SK-N-SH (cell line): ENCODE results near the gene FLRT1. TPM values are rescaled to one million over a fixed set of nuclear protein-coding genes. Genes with fewer than 3 reads are reported as not detected.

ENCODE experiments used
- CTCF ChIA-PET: fragments of 300-600, 350-600 bp; formaldehyde crosslinking; extraction: SDS; loops from one replicate; lab custom pipeline; 2021; lab: Yijun Ruan, JAX
- POLR2A ChIA-PET: fragments of 350-600 bp; sonication (Branson Sonifier 250); formaldehyde crosslinking; extraction: SDS; loops from one replicate; lab custom pipeline; 2020; ENCODE audit warnings: antibody characterized with exemption, inconsistent platforms; lab: Yijun Ruan, JAX
- DNase-seq: peaks from one replicate; pipeline ENCODE4 v3.0.0; 2012
- H2AFZ ChIP-seq: fragments of 200-600 bp; sonication (generic); 2 replicates; pipeline ENCODE4 v1.8.1; 2016; ENCODE audit warnings: antibody characterized with exemption, mild to moderate bottlenecking, low read depth
- H3F3A ChIP-seq: fragments of 200-600 bp; sonication (generic); replicated peaks from 2 replicates; pipeline ENCODE3; 2016; ENCODE audit warnings: antibody characterized with exemption, mild to moderate bottlenecking; ENCODE audit not compliant: insufficient read depth
- H3K27ac ChIP-seq, 2 experiments: fragments of 200-500 bp in 1 of 2; fragments of 200-600 bp in 1 of 2; sonication (Bioruptor generic) in 1 of 2; sonication (generic), shearing (Covaris generic) in 1 of 2; 2 replicates each; pipeline versions ENCODE4 v1.5.1 to v1.6.1; 2014 to 2016; ENCODE audit warnings: low read depth in 2 of 2, inconsistent platforms in 1 of 2, low read length in 1 of 2, mild to moderate bottlenecking in 1 of 2, mixed read lengths in 1 of 2
- H3K27me3 ChIP-seq: fragments of 200-600 bp; sonication (generic), shearing (Covaris generic); 2 replicates; pipeline ENCODE4 v1.6.1; 2016; ENCODE audit warnings: mixed run types; ENCODE audit not compliant: insufficient read depth
- H3K36me3 ChIP-seq, 2 experiments: fragments of 200-500 bp in 1 of 2; fragments of 200-600 bp in 1 of 2; sonication (Bioruptor generic) in 1 of 2; sonication (generic) in 1 of 2; replicated peaks in 1 of 2; 2 replicates each; pipeline versions ENCODE3 to v1.5.1; 2014 to 2016; ENCODE audit warnings: low read length in 1 of 2, mild to moderate bottlenecking in 1 of 2; ENCODE audit not compliant: insufficient read depth in 2 of 2, control insufficient read depth in 1 of 2
- H3K4me1 ChIP-seq, 2 experiments: fragments of 200-500 bp in 1 of 2; fragments of 200-600 bp in 1 of 2; sonication (Bioruptor generic) in 1 of 2; sonication (generic), shearing (Covaris generic) in 1 of 2; 2 replicates each; pipeline versions ENCODE4 v1.5.1 to v1.6.1; 2014 to 2016; ENCODE audit warnings: low read depth in 1 of 2, low read length in 1 of 2, mixed run types in 1 of 2; ENCODE audit not compliant: insufficient read depth in 2 of 2, control insufficient read depth in 1 of 2
- H3K4me2 ChIP-seq: fragments of 200-600 bp; sonication (generic), shearing (Covaris generic); 2 replicates; pipeline ENCODE4 v1.6.1; 2017; ENCODE audit warnings: mixed run types
- H3K4me3 ChIP-seq, 2 experiments: fragments of 200-500 bp in 1 of 2; fragments of 200-600 bp in 1 of 2; sonication (Bioruptor generic) in 1 of 2; sonication (generic), shearing (Covaris generic) in 1 of 2; 2 replicates each; pipeline versions ENCODE4 v1.5.1 to v1.8.1; 2014 to 2016; ENCODE audit warnings: low read depth in 2 of 2, inconsistent platforms in 1 of 2, low read length in 1 of 2, mild to moderate bottlenecking in 1 of 2, mixed read lengths in 1 of 2, moderate library complexity in 1 of 2
- H3K79me2 ChIP-seq: fragments of 200-600 bp; sonication (generic); 2 replicates; pipeline ENCODE4 v1.8.1; 2017; ENCODE audit warnings: mild to moderate bottlenecking; ENCODE audit not compliant: insufficient read depth
- H3K9ac ChIP-seq: fragments of 200-600 bp; sonication (generic); 2 replicates; pipeline ENCODE4 v1.6.1; 2017; ENCODE audit warnings: mixed run types
- H3K9me2 ChIP-seq: fragments of 200-600 bp; sonication (generic); 2 replicates; pipeline ENCODE4 v1.6.1; 2017; ENCODE audit warnings: mixed run types
- H3K9me3 ChIP-seq: fragments of 200-600 bp; sonication (generic); 2 replicates; pipeline ENCODE4 v1.6.1; 2017; ENCODE audit warnings: mixed run types, mild to moderate bottlenecking, moderate library complexity
- H4K20me1 ChIP-seq: fragments of 200-600 bp; sonication (generic); 2 replicates; pipeline ENCODE4 v1.6.1; 2017; ENCODE audit warnings: mild to moderate bottlenecking, mixed run types; ENCODE audit not compliant: insufficient read depth
- CTCF ChIP-seq: fragments of 200-600 bp; sonication (generic); IDR thresholded peaks from 2 replicates; pipeline ENCODE4 v1.6.1; 2017; ENCODE audit warnings: antibody characterized with exemption, mild to moderate bottlenecking, moderate library complexity
- EZH2phosphoT487 ChIP-seq: fragments of 200-600 bp; sonication (generic); IDR thresholded peaks from 2 replicates; pipeline ENCODE4 v1.6.1; 2017; ENCODE audit warnings: low read depth, mixed run types, mild to moderate bottlenecking, antibody characterized with exemption, moderate library complexity, borderline replicate concordance
- FOXJ3 ChIP-seq: sonication (generic); formaldehyde crosslinking; IDR thresholded peaks from 2 replicates; pipeline ENCODE4 v1.5.1; 2020; ENCODE audit warnings: mild to moderate bottlenecking, missing genetic modification reagents
- GABPA ChIP-seq: IDR thresholded peaks from 2 replicates; pipeline ENCODE4 v1.4.0; 2012; ENCODE audit warnings: low read depth, mild to moderate bottlenecking
- JUND ChIP-seq: IDR thresholded peaks from 2 replicates; pipeline ENCODE4 v1.4.0; 2012
- MAX ChIP-seq: IDR thresholded peaks from 2 replicates; pipeline ENCODE4 v1.4.0; 2012; ENCODE audit warnings: low read depth
- RFX5 ChIP-seq: IDR thresholded peaks from 2 replicates; pipeline ENCODE4 v1.6.1; 2012; ENCODE audit warnings: mild to moderate bottlenecking, improper control_type of control experiment, low read length
- WGBS: methylation state at CpG from one replicate; pipeline ENCODE4 v1.1.6; 2017; ENCODE audit warnings: low lambda C conversion rate; 5-methylcytosine and 5-hydroxymethylcytosine counted together
- polyA plus RNA-seq, 3 experiments: library from polyadenylated mRNA; depleted of rRNA; stranded (reverse); fragments of >200 nt; gene quantifications; 2 replicates each; pipeline ENCODE4 v1.2.3, GENCODE V29; 2012

Gene FLRT1
- polyA plus RNA-seq, 1 of the 3 experiments (the other 2 are of a cell fraction) = 0.03 TPM

- ChIA-PET POLR2A (interaction anchor here (0.7 to 1.9 kb wide), 7 partner anchors 10 to 88 kb away, joined by 3 to 14 read pairs (median 5); no protein-coding TSS in a partner anchor), CTCF (interaction anchor here (1.0 to 3.1 kb wide), 2 partner anchors 45 to 86 kb away, joined by 3 to 10 read pairs; no protein-coding TSS in a partner anchor)
- Histone ChIP-seq H3F3A (no peaks in the 10 kb centered on the region), H3K9me2 (no peaks in the 10 kb centered on the region), H3K4me1 (peaks cover 4 to 96% of the 10 kb centered on the region in 2 experiments; a peak in 3 of 4 replicates), H4K20me1 (no peaks in the 10 kb centered on the region), H3K4me2 (no peak overlapping the region), H3K27me3 (no peaks in the 10 kb centered on the region), H2AFZ (no peak overlapping the region)
- 90% methylated on average over 21 of the region's 24 CpGs for WGBS
- DNase-seq = no peak
- TF ChIP-seq EZH2phosphoT487 (no peak), RFX5 (no peak)
- TF ChIP-seq, all 33 proteins: peak for 0
- no peaks in the 10 kb centered on the region for H3K9me3 ChIP-seq
- no peaks in the 10 kb centered on the region for H3K36me3 ChIP-seq
- no peak overlapping the region for H3K4me3 ChIP-seq
- no peaks in the 10 kb centered on the region for H3K79me2 ChIP-seq
- H3K9ac ChIP-seq = no peak overlapping the region
- H3K27ac ChIP-seq = peak overlapping the region in 1 of 2 experiments; percentile 98; a peak in 2 of 4 replicates
These were observed 23.8 kb downstream of the FLRT1 start for GRCh38 chr11:64059339-64060140.

- POLR2A ChIA-PET = interaction anchor here (0.7 to 2.3 kb wide), 5 partner anchors 18 to 88 kb away, joined by 3 to 7 read pairs (median 4); no protein-coding TSS in a partner anchor
- Histone ChIP-seq H3K4me1 (peaks cover 4 to 95% of the 10 kb centered on the region in 2 experiments; a peak in 3 of 4 replicates), H3K27ac (peak overlapping the region in 1 of 2 experiments; percentile 98; a peak in 2 of 4 replicates), H4K20me1 (no peaks in the 10 kb centered on the region), H3K9ac (no peak overlapping the region), H3K27me3 (no peaks in the 10 kb centered on the region), H2AFZ (no peak overlapping the region), H3K4me2 (peak overlapping the region; percentile 84), H3K9me3 (no peaks in the 10 kb centered on the region), H3K4me3 (peak overlapping the region; percentile 51 to 61; a peak in 2 of 4 replicates), H3K36me3 (no peaks in the 10 kb centered on the region), H3K9me2 (no peaks in the 10 kb centered on the region), H3K79me2 (no peaks in the 10 kb centered on the region), H3F3A (no peaks in the 10 kb centered on the region)
- DNase-seq = no peak
- TF ChIP-seq MAX (no peak), CTCF (no peak), FOXJ3 (CRISPR knock-in tag) (no peak), JUND (no peak), GABPA (no peak)
- CTCF ChIA-PET = interaction anchor here (0.6 to 3.1 kb wide), 7 partner anchors 15 to 92 kb away, joined by 3 to 10 read pairs (median 3); no protein-coding TSS in a partner anchor
- 49% methylated on average over 22 of the region's 35 CpGs for WGBS
These were observed 24.6 kb downstream of the FLRT1 start for GRCh38 chr11:64060263-64060860.
